ENCODE measurements around the gene CBFB.
"Not testable (repeated sequence)": the region's sequence is repeated elsewhere in the genome, so short reads cannot be mapped to it uniquely, and the experiment has no call there.

CBFB gene

DNA sequence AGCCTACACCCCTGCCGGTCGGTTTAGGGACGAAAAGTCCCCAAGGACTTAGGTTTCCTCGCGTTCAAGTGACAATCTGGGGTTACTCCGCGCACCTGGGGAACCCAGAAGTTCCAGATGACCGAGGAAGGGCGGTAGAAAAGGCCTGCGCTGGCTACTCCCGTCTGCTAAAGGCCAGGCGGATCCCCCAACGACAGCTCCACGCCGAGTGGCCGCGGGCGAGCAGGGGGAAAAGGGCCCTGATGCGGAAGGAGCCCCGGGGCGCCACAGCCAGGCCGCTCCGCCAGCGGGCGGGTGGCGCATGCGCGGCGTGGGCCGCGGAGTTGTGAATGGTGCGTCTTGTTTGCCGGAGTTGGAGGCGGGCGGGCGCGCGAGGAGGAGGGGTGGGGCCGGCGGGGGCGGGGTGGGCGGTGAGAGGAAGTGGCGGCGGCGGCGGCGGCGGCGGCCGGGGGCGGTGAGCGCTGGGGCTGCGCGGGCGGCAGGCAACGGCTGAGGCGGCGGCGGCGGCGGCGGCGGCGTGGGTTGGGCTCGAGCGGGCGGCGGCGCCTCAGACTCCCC is at the start of gene CBFB:
Gene CBFB (plus strand): TSS at position 454 of the 558 bp plus-strand sequence. CDS start 259 bp downstream, outside the sequence.
- peak; percentile 6 for DNase-seq

DNA sequence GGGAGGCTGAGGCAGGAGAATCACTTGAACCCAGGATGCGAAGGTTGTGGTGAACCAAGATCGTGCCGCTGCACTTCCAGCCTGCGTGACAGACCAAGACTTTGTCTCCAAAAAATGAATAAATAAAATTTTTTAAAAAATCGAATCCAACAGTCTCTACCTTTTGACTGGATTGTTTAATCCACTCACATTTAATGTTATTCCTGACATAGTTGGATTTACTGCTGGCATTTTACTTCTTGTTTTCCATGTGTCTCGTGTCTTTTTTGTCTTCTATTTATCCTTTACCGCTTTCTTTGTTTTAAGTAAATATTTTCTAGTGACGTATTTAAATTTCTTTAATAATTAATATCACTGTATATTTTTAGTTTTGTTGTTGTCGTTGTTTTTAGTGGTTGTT is 45.9 kb upstream of the CBFB start:
- DNase-seq, result no peak

DNA sequence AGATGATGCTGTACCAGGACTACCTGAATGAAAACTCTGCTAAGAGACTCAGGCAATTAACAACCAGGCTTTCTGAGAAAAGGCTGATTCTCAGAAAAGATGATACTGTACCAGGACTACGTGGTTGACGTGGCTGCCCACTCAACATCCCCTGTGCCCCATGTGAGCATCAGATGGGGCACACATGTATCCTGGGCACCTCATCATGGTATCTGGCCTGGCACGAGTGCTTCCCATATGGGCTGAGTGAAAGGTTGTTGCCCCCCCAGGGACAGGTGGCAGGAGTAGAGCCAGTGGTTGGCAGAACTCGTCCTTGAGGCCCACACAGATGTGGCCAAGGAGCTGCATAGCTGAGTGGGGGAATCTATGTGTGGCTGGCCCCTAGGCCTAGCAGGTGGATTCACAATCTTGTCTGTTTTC is 44.0 kb upstream of the CBFB start:
- no peak for DNase-seq

DNA sequence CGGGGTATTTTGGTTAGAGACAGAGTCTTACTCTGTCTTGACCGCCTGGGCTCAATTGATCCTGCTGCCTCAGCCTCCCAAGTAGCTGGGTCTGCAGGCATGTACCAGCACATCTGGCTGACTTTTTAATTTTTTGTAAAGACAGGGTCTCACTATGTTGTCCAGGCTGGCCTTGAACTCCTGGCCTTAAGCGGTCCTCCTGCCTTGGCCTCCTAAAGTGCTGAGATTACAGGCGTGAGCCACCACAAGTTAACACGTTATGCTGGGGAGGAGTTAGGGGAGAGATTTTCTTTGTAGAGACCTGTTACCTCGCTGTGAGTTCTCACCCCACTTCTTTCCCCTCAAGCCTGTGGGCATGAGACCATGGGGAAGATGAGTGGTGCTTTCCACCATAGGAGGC is 42.4 kb upstream of the CBFB start:
- DNase-seq, result no peak

DNA sequence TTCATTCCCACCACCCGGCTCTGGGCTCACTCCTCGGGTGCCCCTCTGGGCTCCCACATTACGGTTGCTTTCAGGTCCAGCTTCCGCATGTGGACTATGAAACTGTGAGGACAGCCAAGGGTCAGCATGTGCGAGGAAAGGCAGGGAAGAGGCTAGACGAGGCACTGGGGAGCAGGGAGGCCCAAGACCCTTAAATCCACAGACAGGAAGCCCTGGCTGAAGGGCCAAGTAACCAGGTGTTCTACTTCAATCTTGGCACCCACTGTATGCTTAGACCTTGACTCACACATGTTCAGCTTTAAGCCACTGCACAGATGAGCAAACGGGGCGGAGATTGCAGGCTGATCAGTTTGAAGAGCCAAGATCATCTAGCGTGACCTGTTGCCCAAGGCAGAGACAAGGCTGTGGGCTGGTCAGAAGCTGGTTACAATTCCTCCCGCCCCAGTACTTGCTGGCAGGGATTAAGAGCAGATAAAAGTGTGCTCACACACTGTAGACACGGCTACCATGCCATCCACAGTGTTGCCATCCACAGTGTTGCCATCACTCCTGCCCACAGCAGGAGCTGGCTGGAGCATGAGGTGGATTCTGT is 40.7 kb upstream of the CBFB start, which contains the start of gene CES4A:
Gene CES4A (plus strand): TSS at position 393 of the 592 bp plus-strand sequence. CDS start 184 bp downstream, at position 577.
- no peak for DNase-seq

DNA sequence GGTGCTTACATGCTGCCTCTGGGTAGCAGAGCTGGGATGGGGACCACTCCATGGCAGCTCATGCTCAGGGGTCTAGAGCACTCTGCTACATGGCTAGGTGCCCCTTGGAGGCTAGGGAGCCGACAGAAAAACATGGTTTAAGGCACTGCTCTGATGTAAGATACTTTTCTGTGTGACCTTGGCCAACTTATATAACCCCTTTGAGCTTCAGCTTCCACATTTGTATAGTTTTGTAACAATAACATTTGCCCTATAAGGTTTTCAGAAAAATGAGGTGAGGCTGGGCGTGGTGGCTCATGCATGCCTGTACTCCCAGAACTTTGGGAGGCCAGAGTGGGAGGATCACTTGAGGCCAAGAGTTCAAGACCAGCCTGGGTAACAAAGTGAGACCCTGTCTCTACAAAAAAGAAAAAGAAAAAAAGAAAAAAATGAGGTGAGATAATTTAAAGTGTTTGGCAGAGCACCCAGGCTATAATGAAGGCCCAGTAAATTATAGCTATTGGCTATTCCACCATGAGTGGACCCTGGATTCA is 37.3 kb upstream of the CBFB start:
- no peak for DNase-seq

DNA sequence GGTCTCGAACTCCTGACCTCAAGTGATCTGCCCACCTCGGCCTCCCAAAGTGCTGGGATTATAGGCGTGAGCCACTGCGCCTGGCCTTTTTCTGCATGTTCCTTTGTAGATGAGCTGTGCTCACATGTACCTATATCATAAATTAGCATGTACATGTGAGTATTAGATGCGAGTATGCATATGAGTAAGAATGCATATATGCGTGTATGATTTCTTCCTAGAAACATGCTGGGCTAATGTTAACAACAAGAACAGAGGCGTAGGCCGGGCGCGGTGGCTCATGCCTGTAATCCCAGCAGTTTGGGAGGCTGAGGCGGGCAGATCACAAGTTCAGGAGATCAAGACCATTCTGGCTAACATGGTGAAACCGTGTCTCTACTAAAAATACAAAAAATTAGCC is 35.4 kb upstream of the CBFB start:
- DNase-seq, result not testable (repeated sequence)

DNA sequence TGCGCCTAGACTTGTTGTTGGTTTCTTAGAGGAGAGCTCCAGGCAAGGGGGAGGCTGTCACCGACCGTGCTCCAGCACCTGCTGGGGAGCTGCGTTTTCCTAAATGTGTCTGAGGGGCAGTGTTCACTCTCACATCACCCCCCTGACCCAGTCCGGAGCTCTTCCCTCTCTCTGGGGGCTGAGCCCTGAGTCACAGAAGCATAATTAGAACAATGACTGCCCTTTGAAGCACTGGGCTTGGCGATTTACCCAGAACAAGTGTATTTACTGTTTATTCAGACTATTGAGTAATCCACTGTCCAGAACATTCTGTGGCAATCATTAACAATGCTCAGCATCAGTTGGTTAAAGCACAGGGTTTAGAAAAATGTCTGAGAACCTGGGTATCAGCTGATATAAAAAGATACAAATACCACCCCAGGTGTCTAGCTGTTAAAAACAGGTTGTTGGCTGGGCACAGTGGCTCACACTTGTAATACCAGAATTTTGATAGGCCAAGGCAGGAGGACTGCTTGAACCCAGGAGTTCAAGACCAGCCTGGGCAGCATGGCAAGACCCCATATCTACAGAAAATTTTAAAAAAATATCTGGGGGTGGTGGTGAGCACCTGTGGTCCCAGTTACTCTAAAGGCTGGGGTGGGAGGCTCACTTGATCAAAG is 32.5 kb upstream of the CBFB start:
- DNase-seq, result no peak

DNA sequence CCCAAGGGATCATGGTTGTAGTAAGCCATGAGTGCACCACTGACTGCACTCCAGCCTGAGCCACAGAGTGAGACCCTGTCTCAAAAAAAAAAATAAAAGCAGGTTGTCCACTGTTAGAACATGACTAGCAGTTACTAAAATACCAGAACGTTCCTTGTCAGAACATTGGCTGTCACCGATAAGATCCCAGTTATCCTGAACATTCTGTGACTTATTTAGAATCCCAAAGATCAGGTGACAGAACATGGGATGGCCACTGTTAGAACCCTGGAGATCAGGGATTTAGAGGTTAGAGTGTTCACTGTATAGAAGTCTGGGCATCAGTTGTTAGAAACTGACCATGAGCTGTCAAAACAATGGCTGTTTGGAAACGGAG is 32.0 kb upstream of the CBFB start:
- DNase-seq, result no peak

DNA sequence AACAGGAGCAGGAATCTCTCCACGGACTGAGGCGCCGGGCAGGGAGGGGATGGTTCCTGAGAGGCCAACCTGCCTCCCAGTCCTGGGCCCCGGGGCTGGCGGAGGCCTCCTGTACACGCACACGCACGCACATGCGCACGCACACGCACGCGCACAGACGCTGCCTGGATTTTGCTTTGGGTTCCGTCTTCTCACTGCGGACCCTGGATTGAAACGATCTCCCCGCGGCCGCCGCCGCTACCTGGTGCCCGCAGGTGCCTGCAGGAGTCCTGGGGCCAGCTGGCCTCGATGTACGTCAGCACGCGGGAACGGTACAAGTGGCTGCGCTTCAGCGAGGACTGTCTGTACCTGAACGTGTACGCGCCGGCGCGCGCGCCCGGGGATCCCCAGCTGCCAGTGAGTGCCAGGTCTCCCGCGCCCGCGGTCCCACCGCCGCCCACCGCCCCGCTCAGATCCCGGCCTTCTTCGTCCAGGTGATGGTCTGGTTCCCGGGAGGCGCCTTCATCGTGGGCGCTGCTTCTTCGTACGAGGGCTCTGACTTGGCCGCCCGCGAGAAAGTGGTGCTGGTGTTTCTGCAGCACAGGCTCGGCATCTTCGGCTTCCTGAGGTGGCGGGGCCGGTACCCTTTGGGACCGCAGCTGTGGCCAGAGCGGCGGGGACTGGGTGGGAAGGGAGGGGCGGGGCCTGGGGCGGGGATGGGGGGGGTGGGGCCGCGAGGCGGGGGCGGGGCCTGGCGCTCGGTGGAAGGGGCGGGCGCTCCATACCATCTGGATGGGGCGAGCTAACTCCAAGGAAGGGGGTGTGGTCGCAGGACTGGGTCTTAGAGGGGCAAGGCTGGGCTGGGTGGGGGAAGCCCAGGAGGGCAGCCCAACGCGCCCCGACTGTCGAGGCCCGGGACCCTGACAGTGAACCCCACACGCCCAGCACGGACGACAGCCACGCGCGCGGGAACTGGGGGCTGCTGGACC is 28.3 kb upstream of the CBFB start:
- no peak for DNase-seq

DNA sequence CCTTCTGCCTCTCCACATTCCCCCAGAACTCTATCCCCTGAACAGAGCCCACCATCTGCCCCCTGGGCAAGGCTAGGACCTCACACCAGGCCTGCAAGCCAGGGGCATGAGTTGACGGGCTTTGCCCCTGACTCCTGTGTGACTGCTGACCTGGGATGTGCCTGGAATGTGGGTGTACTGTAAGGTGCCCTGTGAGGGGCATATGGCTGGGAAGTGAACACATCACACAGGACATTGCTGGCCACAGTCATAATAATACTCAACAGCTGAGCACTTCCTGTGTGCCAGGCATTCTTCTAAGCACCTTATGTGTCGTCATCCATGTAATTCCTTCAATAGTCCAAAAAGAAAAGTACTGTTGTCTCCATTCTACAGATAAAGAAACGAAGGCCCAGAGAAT is 27.2 kb upstream of the CBFB start:
- no peak for DNase-seq

DNA sequence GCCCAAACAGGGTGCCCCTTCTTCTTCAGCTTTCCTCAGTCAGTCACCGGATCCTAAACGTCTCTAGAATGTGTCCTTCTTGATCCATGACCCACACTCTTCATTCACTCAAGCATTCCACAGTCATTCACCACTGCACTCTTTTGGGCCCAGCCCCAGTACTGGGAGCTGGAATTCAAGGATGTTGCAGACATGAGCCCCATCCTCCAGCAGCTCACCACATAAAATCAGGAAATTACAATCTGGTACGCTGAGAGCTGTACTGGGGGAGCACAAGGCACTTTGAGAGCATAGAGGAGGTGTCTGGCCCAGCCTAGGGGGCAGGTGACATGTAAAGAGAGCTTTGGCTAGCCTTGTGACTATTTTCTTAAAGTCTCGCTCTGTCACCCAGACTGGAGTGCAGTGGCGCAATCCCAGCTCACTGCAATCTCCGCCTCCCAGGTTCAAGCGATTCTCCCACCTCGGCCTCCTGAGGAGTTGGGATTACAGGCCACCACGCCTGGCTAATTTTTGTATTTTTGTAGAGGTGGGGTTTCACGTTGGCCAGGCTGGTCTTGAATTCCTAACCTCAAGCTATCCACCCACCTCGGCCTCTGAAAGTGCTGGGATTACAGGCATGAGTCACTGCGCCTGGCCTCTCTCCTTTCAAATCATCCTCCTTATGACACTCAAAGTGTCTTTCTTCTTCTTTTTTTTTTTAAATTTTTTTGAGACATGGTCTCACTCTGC is 21.9 kb upstream of the CBFB start:
- no peak for DNase-seq

DNA sequence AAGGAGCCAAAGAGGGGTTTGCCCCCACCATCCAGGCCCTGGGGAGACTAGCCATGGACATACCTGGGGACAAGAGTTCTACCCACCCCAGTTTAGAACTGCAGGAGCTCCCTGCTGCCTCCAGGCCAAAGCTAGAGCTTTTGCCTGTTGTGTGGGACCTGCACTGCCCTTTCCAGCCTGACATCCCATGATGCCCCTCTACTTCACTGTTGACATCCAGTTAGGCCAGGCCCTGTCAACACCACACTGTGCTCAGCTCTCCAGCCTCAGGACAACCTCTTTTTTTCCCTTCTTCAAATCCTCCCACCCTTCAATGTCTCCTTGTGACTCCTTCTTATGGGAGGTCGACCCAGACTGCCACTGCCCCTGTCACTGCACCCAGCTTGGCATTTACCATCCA is 19.8 kb upstream of the CBFB start:
- no peak for DNase-seq

DNA sequence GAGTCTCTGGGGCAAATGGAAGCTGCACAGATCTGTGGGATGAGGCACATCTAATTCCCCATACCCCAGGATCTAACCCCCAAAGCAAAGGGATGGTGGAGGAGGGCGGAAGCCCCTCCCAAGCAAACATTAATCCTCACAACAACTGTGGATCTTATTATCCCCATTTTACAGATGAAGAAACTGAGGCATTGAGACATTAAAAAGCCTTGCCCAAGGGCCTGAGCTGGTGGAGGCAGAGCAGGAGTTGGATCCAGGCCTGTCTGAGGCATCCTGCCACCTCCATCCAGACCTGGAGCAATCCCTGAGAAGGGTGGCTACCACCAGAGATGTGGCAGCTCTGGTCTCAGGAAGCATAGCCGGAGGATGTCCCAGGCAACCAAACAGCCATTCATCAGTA is 17.7 kb upstream of the CBFB start:
- DNase-seq, result no peak

DNA sequence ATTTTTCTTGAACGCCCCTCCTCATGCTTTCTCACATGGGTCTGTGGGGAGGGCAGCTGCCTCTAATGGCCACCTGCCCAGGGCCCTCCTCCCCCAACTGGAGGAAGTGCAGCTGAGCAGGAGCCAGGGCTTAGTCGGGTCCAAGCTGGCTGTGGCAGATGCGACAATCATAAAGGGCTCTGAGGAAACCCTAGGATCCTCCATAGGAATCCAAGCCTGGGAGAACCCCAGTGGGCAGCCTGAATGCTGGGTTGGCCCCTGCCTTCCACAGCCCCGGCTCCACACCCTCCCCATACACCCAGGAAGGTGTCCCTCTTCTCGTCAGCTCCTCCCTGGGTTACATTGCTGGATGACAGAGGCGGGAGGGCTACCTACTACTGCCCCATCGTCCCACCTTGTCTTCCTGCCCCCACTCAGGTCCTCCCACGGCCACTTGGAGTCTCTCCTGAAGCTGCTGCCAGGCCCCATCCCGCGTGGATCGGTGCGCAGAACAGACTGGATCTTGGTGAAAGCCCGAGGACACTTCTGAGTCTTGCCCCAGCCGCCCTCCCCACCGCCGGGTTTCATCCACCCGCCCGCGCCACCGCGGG is 15.6 kb upstream of the CBFB start:
- no peak for DNase-seq

DNA sequence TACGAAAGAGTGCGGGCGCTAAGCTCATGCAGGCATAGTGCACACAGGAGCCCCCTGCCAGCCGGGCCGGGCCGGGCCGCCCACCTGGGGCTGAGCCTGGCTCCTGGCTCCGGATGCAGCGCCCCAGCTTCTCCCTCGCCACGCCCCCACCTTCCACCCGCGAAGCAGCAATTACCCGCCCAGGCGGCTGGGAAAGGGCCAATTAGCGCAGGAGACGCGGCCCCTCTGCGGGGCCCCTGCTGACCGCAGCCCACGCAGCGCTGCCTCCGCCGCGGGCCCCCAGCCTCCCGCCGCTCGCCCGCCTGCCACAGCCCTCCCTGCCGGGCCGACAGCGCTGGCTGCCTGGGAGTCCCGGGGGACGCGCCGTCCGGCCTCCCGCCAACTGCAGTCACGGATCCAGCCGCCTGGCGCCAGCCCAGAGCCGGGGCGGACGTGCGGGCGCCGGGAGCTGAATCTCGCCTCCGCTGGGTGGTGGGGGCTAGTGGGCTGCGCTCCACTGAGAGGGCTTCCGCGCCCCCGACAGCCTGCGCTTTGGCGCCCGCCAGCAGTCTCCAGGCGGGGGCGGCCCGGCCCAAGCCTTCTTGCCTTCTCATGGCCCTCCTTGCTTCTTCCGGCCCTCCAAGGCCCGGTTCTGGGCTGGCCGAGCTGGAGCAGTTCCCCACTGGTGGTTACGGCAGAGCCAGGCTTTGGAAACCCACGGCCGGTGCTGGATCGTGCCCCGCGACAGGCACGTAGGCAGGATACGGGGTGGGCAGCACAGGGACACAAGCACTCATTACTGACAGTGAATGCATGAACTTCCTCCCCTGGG is 14.9 kb upstream of the CBFB start:
- DNase-seq, result no peak

DNA sequence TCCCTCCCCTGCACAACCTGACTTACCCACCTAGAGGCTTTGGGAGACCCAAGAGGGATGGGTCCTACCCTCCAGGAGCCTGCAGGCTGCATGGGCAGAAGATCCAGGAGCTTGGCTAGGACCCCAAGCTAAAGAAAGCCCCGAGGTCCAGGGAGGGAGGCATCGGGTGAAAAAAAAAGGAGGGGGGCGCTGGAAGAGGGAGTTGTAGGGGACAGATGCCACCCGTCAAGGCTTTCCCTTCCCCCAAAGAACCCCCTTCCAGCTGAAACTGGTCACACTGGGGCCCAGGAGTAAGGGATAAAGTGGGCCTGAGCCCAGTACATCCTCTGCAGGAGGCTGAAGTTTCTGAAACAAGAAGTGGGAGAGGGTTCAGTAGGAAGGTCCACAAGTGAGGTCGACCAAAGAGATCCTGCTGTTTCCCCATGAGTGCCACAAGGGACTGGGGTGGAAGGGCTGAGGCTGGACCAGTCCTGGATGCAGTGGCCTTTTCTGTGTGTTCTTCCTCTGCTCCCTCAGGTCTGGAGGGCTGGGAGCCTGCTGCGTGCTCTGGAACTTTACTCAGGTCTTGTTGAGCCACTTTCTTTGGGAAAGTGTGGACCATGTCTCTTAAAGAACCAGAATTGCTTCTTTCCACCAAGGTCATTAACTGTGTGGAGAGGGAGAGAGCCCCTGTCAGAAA is 14.2 kb upstream of the CBFB start:
- no peak for DNase-seq

DNA sequence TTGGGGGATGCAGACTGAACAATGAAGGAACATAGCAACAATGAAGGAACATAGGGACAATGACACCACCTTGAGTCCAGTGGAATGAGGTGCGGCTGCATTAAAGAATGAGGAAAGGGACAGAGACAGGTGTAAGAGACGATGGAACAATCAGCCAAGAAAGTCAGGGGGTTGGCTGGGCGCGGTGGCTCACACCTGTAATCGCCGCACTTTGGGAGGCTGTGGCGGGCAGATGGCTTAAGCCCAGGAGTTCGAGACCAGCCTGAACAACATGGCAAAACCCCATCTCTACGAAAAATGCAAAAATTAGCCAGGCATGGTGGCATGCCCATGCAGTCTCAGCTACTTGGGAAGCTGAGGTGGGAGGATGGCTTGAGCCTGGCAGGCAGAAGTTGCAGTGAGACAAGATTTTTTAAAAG is 13.6 kb upstream of the CBFB start:
- no peak for DNase-seq

DNA sequence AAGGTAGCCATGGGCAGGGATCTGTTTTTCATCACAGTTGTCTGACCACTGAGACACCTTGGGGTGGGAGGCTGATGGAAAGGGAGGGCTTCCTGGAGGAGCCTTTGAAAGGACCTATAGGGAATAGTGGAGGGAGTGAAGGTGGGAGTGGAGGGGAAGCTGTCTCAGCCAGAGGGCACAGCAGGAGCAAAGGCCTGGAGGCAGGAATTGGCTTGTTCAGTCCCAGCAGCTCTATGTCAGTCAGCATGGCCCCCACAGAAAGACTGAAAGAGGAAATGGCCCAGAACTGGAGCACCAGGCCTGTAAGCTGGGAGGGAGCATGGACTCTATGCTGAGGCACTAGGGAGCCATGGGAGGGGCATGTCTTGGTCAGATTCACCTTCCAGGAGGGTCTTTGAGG is 12.8 kb upstream of the CBFB start:
- no peak for DNase-seq

DNA sequence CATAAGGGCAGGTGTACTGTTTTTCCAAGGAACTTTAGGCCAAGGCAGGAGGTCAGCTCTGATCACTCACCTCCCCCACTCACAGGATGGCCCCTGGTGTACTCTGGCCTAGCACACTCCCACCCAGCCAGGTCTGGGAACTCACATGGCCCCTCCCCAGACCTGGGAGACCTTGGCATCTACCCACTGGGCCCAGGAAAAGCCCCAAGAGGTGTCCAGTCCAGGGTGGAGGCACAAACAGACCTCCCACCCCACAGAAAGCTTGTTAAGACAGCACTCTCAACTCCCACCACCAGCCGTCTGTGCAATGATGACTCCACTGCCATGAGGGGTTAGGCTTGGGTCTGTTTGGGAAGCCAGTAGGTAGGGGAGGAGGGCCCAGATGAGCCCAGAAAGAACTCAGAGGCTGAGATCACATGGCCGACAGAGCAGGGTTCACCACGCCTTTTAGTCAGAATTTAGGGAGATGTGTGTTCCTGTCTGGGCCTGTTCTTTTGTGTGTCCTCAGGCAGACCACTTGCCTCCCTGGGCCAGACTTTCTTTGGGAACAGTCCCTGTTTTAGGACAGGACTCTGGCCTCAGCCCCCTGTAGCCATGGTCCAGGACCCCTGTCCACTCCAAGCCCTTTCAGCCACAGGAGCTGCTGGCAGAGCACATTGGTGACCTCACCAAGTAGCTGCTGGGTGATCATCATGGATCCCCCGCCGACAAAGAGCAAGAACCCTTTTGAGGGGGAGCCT is 12.1 kb upstream of the CBFB start:
- DNase-seq, result no peak

Measured in NCI-H2081 treated with DMSO at 0.1 percent for 48 hours (cell line).